ENCODE data around the gene APOF.
A peak's percentile ranks its signal among the peaks of the same experiment; 100 is the strongest.

Gene APOF

GRCh38 chr12:56377989-56378316 lies 15.3 kb upstream of the APOF start:
- H3K4me3 ChIP-seq (ENCODE audit: low read depth, low read length) = no peak overlapping the region
- no peak for TF ChIP-seq CTCF (IDR thresholded peaks at IDR 0.05; ENCODE audit: borderline replicate concordance, insufficient read depth, low read depth, low read length)

- peak; percentile 12; the same call in 1 of the 2 replicates for TF ChIP-seq CTCF (IDR thresholded peaks at IDR 0.05; ENCODE audit: borderline replicate concordance, insufficient read depth, low read depth, low read length)
Measured at GRCh38 chr12:56377310-56377988, 14.8 kb upstream of the APOF start.

GRCh38 chr12:56375598-56376434 lies 13.2 kb upstream of the APOF start:
- no peak overlapping the region for H3K4me3 ChIP-seq (ENCODE audit: low read depth, low read length)
- no peak for TF ChIP-seq CTCF (IDR thresholded peaks at IDR 0.05; ENCODE audit: borderline replicate concordance, insufficient read depth, low read depth, low read length)

More at GRCh38 chr12:56377310-56377988, 14.8 kb upstream of the APOF start:
- H3K4me3 ChIP-seq (ENCODE audit: low read depth, low read length) = no peak overlapping the region

- TF ChIP-seq CTCF (IDR thresholded peaks at IDR 0.05; ENCODE audit: borderline replicate concordance, insufficient read depth, low read depth, low read length) = no peak
- no peak overlapping the region for H3K4me3 ChIP-seq (ENCODE audit: low read depth, low read length)
Measured at GRCh38 chr12:56374726-56375597, 12.3 kb upstream of the APOF start.

GRCh38 chr12:56373515-56373914 lies 10.9 kb upstream of the APOF start:
- H3K4me3 ChIP-seq (ENCODE audit: low read depth, low read length) = no peak overlapping the region
- no peak for TF ChIP-seq CTCF (IDR thresholded peaks at IDR 0.05; ENCODE audit: borderline replicate concordance, insufficient read depth, low read depth, low read length)

- H3K4me3 ChIP-seq (ENCODE audit: low read depth, low read length) = no peak overlapping the region
- TF ChIP-seq CTCF (IDR thresholded peaks at IDR 0.05; ENCODE audit: borderline replicate concordance, insufficient read depth, low read depth, low read length) = no peak
Measured at GRCh38 chr12:56366948-56367347, 4.3 kb upstream of the APOF start.

Data from GM12875 (cell line).